IMR-90 (cell line): Measurements from ENCODE around the gene TSTD1.

Experiments
- BHLHE40 ChIP-seq: fragments of 150-350 bp; IDR thresholded peaks from 2 replicates; pipeline ENCODE4 v1.6.1; 2016; ENCODE audit warnings: mild to moderate bottlenecking, low read depth, low read length
- CEBPB ChIP-seq: IDR thresholded peaks from 2 replicates; pipeline ENCODE4 v1.6.1; 2012; ENCODE audit warnings: low read depth, low read length, improper control_type of control experiment
- CHD1 ChIP-seq: IDR thresholded peaks from 2 replicates; pipeline ENCODE4 v1.6.1; 2012; ENCODE audit warnings: low read depth, low read length, improper control_type of control experiment
- CTCF ChIP-seq: conservative IDR thresholded peaks from 2 replicates; pipeline ENCODE4 v1.5.1; 2012; ENCODE audit warnings: mild to moderate bottlenecking, low read depth, low read length, improper control_type of control experiment
- MXI1 ChIP-seq: IDR thresholded peaks from 2 replicates; pipeline ENCODE4 v1.6.1; 2012; ENCODE audit warnings: low read depth, mild to moderate bottlenecking, low read length, moderate library complexity, borderline replicate concordance
- NFE2L2 ChIP-seq: fragments of 150-350 bp; IDR thresholded peaks from 2 replicates; pipeline ENCODE4 v1.6.1; 2016; ENCODE audit warnings: low read depth, mild to moderate bottlenecking, low read length
- POLR2A ChIP-seq: IDR thresholded peaks from 2 replicates; pipeline ENCODE4 v1.6.1; 2012; ENCODE audit warnings: mild to moderate bottlenecking, low read depth, low read length
- RAD21 ChIP-seq: IDR thresholded peaks from 2 replicates; pipeline ENCODE4 v1.6.1; 2012; ENCODE audit warnings: low read length, improper control_type of control experiment
- RCOR1 ChIP-seq: IDR thresholded peaks from 2 replicates; pipeline ENCODE4 v1.6.1; 2012; ENCODE audit warnings: mild to moderate bottlenecking, low read length, improper control_type of control experiment; ENCODE audit not compliant: insufficient replicate concordance
- RFX5 ChIP-seq: IDR thresholded peaks from 2 replicates; pipeline ENCODE4 v1.8.0; 2012; ENCODE audit warnings: low read depth, mild to moderate bottlenecking, low read length, moderate library complexity
- SMC3 ChIP-seq: fragments of 150-350 bp; IDR thresholded peaks from 2 replicates; pipeline ENCODE4 v1.6.1; 2016; ENCODE audit warnings: low read depth, mild to moderate bottlenecking, antibody characterized with exemption, low read length, moderate library complexity
- USF2 ChIP-seq: fragments of 150-350 bp; IDR thresholded peaks from 2 replicates; pipeline ENCODE4 v1.6.1; 2017; ENCODE audit warnings: mild to moderate bottlenecking, antibody characterized with exemption, low read length, low read depth
- TF ChIP-seq, protein P1 (sequence below): fragments of 150-350 bp; IDR thresholded peaks from 2 replicates; pipeline ENCODE4 v1.6.1; 2016; ENCODE audit warnings: low read depth, mild to moderate bottlenecking, low read length, moderate library complexity, borderline replicate concordance

GRCh38 chr1:161082483-161082882 is 43.7 kb upstream of the TSTD1 start:
- TF ChIP-seq CTCF (no peak), POLR2A (no peak), RAD21 (no peak), CHD1 (no peak), MXI1 (no peak), USF2 (no peak), RFX5 (no peak), RCOR1 (no peak), SMC3 (no peak), BHLHE40 (no peak), CEBPB (no peak), NFE2L2 (no peak)
- TF ChIP-seq, protein P1, sequence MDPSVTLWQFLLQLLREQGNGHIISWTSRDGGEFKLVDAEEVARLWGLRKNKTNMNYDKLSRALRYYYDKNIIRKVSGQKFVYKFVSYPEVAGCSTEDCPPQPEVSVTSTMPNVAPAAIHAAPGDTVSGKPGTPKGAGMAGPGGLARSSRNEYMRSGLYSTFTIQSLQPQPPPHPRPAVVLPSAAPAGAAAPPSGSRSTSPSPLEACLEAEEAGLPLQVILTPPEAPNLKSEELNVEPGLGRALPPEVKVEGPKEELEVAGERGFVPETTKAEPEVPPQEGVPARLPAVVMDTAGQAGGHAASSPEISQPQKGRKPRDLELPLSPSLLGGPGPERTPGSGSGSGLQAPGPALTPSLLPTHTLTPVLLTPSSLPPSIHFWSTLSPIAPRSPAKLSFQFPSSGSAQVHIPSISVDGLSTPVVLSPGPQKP, result no peak
